Measurements from ENCODE around the gene PTPRC.

Gene PTPRC

GRCh38 chr1:198623752-198624647 is 14.8 kb upstream of the PTPRC start:
- Histone ChIP-seq H3K4me3 (ENCODE audit: low read depth, low read length) (no peak overlapping the region), H3K9me3 (no peaks in the 10 kb centered on the region), H3K4me1 (no peaks in the 10 kb centered on the region), H3K27me3 (no peaks in the 10 kb centered on the region), H3K36me3 (no peaks in the 10 kb centered on the region)
- DNase-seq, result no peak
- TF ChIP-seq CTCF (IDR thresholded peaks at IDR 0.05; ENCODE audit: low read depth, low read length), result no peak

DNA sequence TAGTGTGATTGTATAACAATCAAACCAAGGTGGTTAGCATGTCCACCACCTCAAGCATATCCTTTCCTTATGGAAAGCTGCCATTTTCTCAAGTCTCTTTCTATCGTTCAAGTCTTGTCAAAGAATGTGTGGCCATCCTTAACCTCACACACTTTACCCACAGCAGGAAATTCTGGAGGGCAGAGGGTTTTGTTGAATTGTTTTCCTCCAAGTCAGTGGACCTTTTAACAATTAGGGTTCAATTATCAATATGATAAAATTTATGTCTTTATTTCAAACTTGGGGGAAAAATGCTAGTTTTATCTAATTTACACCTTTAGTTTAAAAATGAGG is 14.2 kb upstream of the PTPRC start:
- Histone ChIP-seq H3K4me1 (no peaks in the 10 kb centered on the region), H3K4me3 (ENCODE audit: low read depth, low read length) (no peak overlapping the region), H3K9me3 (no peaks in the 10 kb centered on the region), H3K27me3 (no peaks in the 10 kb centered on the region), H3K36me3 (no peaks in the 10 kb centered on the region)
- DNase-seq, result no peak
- TF ChIP-seq CTCF (IDR thresholded peaks at IDR 0.05; ENCODE audit: low read depth, low read length), result no peak

- no peaks in the 10 kb centered on the region for H3K9me3 ChIP-seq
- H3K4me1 ChIP-seq, result no peaks in the 10 kb centered on the region
- no peaks in the 10 kb centered on the region for H3K36me3 ChIP-seq
- no peak overlapping the region for H3K4me3 ChIP-seq (ENCODE audit: low read depth, low read length)
- no peaks in the 10 kb centered on the region for H3K27me3 ChIP-seq
- no peak for TF ChIP-seq CTCF (IDR thresholded peaks at IDR 0.05; ENCODE audit: low read depth, low read length)
- DNase-seq, result no peak
Observed at GRCh38 chr1:198627436-198628066, 11.3 kb upstream of the PTPRC start.

DNA sequence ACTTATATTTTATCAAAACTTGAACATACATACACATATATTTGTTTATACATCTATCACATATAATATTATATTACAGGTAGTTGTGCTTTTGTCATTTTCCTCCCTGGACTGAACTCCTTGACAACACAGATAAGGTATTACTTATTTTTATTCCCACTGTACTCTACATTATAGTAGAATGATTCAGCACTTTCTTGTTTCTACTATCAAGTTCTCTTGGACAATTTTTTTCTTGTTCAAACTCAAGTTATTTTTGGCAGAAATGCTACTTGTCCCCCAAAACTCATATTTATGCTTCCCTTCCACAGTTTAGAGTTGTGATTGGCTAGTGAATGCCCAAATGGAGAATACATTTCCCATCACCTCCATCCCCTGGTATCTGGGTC is 10.8 kb upstream of the PTPRC start:
- no peak for DNase-seq
- TF ChIP-seq CTCF (IDR thresholded peaks at IDR 0.05; ENCODE audit: low read depth, low read length), result no peak
- Histone ChIP-seq H3K4me1 (no peaks in the 10 kb centered on the region), H3K4me3 (ENCODE audit: low read depth, low read length) (no peak overlapping the region), H3K9me3 (no peaks in the 10 kb centered on the region), H3K36me3 (no peaks in the 10 kb centered on the region), H3K27me3 (no peaks in the 10 kb centered on the region)

DNA sequence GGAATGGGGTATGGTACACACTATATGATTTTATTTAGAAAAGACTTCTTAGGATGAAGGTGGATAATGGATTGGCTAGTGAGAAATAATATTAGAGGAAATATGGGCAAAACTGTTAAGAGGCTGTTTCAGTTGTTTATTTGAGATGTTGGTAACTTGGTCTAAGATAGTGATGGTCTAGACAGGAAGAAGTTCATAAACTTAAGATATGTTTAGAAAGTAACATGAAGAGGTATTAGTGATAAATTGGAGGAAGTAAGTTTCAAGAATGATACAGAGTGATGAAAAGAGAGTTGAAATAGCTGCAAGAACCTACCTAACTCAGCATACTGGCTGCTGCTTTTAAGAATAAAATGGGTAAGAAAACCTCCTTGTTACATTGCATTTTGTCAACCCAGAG is 9.2 kb upstream of the PTPRC start:
- Histone ChIP-seq H3K27me3 (no peaks in the 10 kb centered on the region), H3K4me3 (ENCODE audit: low read depth, low read length) (no peak overlapping the region), H3K9me3 (no peaks in the 10 kb centered on the region), H3K36me3 (no peaks in the 10 kb centered on the region), H3K4me1 (no peaks in the 10 kb centered on the region)
- DNase-seq, result no peak
- TF ChIP-seq CTCF (IDR thresholded peaks at IDR 0.05; ENCODE audit: low read depth, low read length), result no peak

GRCh38 chr1:198630863-198631262 is 8.0 kb upstream of the PTPRC start:
- Histone ChIP-seq H3K4me1 (no peaks in the 10 kb centered on the region), H3K4me3 (ENCODE audit: low read depth, low read length) (no peak overlapping the region), H3K36me3 (no peaks in the 10 kb centered on the region), H3K27me3 (no peaks in the 10 kb centered on the region), H3K9me3 (no peaks in the 10 kb centered on the region)
- DNase-seq, result no peak
- no peak for TF ChIP-seq CTCF (IDR thresholded peaks at IDR 0.05; ENCODE audit: low read depth, low read length)
